HL-60/S4 treated with retinoic acid at 250 ng/mL for 4 days and 3 days (cell line): Measurements from ENCODE around the gene RSRC1.
"Not testable (repeated sequence)": the region's sequence is repeated elsewhere in the genome, so short reads cannot be mapped to it uniquely, and the experiment has no call there.

ENCODE experiments used
- in situ Hi-C: fragments of 300-500 bp; cut with MboI; formaldehyde crosslinking; loops from 2 replicates; pipeline ENCODE4 v1.7.0; 2022; ENCODE audit warnings: low sequenced_read_pairs

Gene RSRC1

DNA sequence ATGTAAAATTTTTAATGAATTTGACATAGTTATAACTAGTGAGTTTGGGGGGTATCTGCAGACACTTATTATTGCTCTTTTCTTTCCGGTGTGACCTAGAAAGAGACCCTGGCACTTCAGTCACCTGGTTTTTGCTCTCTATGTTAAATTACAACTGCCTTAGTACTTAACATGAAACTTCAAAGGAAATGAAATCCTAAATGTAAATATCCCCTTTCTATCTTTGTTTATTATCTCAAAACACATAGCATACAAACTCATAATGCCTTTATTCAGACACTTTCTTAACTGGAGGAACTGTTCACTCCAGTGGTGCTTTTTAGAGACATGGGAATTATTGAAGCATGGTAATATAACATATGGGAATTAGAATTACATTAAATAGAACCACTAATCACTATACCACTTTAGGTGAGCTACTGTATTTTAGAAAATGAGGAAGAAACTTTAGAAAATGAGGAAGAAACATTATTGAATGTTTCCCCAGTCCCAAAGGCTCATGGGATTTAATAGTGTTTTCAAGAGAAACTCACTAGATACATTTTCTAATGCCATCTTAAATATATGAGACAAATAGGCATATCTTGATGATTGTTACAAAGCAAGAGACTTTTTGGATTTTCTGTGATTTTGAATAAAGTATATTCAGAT is 341.6 kb downstream of the RSRC1 start:
- in situ Hi-C loops = no loop called here

DNA sequence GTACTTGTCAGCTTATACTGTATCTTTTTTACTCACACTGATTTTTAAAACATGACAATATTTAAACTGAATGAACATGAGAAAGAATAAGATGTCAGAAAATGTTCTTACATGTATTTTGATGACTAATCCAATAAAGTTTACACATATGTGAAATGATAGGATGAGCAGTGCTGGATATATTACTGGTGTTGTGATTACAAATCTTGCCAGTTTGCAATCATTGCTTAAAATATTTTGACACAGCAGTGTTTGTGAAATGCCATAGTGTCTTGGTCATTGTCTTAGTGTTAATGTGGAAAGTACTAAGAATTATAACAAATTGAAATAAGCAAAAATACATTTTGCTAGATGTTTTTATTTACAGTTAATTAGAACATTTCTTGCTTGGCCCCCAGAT is 342.4 kb downstream of the RSRC1 start:
- in situ Hi-C loops = no loop called here

DNA sequence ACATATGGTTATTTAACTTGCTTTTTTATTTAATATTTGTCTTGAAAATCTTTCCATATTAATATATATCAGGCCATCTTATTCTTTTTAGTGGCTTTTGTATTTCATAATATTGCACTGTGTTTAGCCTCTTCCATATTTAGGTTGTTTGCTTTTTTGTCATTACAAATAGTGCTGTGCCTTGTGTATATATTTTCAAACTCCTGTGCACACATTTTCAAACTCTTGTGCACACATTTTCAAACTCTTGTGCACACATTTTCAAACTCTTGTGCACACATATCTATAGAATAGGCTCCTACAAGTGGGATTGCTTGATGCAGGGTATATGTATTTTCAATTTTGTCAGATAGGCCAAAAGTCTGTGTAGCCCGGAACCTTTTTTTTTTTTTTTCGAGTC is 343.1 kb downstream of the RSRC1 start:
- in situ Hi-C loops = no loop called here

DNA sequence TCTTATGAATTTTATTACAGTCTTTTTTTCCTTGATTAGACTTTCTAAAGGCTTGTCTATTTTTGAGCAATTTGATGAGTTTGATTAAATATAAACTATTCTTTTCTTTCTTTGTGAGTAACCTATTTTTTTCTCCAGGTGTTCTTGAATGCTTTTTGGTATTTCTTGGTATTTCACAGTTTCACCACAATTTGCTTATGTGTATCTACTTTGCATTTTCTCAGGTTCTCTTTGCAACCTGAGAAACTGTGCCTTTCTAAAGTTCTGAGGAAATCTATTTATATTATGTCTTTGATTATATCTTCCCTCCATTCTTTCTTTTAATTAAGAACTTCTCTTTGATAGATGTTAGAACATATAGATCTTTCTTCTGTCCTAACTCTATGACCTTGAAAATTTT is 344.0 kb downstream of the RSRC1 start:
- in situ Hi-C loops = no loop called here

DNA sequence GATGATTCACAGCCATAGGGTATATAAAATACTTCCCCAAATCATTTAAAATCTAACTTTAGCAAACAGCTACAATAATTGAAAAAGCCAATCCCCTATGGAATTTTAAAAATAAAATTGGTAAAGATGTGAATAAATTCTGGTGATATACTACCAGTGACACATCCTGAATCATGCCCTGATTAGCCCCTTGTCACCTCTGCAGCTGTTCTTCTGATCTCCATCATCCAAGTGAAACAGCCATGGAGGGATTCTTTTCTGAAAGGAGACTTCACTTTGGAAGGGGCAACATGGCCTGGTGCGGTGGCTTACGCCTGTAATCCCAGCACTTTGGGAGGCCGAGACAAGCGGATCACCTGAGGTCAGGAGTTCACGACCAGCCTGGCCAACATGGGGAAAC is 345.5 kb downstream of the RSRC1 start:
- in situ Hi-C loops = no loop called here

DNA sequence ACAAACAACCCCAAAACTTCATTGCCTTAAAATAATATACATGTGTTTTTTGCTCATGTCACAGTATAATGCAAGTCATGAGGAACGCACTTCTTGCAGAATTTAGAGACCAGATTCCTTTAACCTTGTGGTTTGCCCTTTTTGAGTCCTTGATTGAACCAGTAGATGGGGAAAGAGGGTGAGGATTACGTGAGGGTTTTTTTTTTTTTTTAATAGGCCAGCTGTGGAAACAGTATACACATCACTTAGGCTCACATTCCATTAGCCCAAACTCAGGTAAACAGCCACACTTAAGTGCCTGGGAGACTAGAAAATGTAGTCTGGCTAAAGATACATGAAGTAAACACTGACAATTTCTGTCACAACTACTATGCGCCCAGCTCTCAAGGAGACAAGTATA is 346.2 kb downstream of the RSRC1 start:
- in situ Hi-C loops = no loop called here

DNA sequence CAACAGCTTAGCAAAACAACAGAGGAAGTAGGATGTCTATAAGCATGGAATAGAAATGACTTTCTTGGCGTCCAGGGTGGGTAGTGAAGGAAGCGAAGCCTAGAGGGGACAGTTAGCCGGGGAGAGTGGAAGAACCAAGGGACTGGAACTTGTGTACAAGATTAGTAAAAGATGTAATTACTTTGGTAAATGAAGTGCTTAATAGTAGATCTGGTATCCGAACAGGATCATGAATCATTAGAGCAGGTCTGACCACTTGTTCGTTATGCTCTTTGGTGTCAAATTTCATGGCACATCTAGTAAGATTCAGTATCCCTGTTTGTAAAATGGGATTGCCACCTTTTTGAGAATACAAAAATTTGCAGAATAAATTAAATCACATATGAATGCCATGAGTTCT is 348.6 kb downstream of the RSRC1 start:
- in situ Hi-C loops = no loop called here

DNA sequence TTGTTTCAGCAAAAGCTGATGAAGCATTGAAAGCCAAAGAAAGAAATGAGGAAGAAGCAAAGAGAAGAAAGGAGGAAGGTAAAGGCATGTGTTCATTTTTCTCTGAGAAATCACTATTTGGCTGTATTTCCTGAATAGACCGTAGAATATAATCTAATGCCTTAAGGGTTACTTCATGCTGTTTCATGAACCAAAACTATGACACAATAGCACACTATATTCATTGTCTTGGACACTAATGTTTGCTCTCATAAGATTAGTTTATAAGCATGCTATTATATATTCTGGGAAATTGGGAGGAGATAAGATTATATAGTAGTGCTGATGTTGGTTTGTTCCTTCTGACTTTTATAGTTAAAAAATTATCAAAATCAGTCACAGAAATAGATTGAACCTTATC is 351.0 kb downstream of the RSRC1 start:
- in situ Hi-C loops = no loop called here

DNA sequence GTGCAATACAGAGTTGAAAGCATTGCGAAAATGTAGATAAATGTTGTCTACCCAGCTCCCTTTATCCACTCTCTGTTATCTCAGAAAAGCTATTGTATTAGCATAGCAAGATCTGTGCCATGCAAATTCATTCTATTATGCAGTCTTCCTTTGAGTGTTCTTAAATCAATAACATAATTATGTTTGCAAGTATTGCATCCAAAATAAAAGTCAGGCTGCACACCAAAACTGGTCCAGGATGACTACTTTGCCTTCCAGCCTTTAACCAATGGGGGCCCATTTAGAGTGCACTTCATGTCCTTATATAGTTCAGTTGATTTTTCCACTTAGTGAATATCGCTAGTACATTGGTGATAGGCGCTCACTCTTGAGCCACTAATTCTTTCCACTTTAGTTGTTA is 353.7 kb downstream of the RSRC1 start:
- in situ Hi-C loops = no loop called here

DNA sequence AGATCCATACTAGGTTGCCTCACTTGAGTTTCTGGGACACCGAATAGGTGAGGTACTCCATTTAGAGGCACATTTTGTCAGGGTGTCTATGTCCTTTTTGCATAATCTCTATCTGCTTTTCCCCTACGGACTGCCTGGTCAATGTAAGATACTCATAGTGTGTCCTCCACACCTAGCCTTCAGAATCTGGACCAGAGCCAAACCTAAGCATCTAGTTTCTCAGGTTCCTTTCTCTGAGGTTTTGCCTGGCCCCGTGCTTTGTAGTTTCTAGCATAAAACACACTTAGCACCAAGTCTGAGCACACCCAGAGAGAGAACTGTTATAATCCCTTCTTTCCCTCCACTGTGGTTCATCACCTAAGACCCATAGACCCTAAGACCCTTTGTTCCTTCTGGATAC is 355.2 kb downstream of the RSRC1 start:
- in situ Hi-C loops = no loop called here

DNA sequence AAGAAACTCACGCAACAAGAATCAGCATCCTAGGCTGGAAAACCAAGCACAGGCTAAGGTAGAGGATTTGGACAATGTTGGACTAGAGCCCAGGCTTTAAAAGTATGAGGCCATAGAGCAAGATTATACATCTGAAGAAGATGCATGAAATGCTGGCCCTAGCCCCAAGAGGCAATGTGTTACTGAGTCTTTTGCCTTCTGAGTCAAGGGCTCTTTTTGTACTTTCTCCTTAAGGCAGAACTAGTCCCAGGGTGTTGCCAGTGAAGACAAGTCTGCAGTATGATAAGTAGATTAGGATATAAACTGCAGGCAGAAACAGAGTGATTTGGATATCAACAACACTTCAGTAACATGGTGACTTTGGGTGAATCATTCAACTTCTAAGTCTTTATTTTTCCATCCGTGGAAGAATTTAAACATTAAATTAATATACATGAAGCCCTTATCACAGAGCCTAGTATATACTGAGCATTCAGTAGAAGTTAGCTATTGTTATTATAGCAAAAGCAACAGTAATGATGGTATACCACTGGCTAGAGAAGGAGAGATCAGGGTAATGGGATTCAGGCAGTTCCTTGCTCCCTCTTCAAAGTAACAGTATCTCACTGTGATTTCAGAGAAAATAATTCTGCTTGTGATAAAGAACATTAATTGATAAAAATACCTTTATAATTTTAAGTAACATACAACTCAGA is 361.2 kb downstream of the RSRC1 start:
- in situ Hi-C loops = no loop called here

DNA sequence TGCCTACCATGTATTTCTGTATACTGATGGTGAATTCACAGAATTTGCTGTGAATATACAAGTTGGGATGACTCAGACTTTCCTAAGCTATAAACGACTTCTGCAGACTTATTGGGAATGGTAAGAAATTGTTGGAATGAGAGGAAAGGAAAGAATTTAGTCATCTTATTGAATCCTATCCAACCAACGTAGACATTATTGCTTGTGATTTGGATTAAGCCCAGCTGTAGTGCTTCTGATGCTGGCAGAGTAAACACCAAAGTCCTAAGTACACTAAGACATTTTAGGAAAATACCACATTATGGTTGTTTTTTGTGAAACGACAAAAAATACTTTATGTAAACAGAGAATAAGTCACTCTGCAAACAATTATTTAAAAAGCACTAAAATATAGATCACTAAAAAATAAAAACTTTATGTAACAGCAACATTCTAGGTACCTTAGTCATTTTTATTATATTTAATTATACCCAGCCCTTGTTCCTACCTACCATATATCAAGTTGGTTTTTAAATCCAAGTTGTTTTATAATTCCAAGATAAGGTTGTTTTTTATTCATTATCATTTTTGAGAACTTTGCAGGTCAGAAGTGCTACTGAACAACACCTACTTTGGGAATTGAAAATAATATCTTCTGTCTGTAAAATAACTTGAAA is 361.9 kb downstream of the RSRC1 start:
- in situ Hi-C loops = no loop called here

DNA sequence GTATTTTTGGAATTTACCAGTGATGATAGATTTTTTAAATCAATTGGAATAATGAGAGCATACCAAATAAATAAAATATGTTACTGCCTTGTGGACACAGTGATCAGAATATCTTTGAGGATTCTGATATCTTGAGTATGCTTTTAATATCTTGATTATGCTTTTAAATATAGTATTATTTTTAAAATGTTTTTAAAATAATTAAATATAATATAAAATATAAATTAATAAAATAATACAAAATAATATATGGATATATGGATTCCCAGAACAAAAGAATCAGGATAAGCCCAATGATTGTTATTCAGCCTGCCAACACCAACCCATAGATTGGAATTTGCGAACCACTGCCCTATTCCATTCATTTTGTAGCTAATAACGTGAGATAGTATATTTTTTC is 369.2 kb downstream of the RSRC1 start:
- in situ Hi-C loops = no loop called here

DNA sequence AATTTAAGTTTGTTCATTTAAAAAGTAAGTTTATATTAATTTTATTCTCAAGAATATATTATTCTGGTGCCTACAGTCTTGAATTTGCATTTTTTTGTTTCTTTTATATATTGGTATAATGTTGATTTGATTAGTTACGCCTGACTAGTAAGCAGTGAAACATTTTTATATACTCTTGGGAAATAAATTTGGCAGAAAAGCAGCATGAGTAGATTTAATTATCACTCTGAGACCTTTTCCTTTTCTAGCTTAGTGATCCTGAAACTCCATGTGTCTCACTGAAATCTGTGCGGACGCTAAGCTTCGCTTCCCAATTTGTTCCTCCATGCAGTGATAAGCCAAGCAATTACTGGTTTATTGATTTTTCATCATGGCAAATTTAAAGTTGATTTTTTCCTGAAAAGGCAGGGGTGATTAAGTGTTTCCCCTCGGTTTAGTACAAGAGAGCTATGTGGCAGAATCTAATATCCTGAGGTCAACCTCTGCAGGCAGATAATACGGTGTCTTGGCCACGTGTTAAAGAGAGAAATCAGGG is 373.9 kb downstream of the RSRC1 start:
- in situ Hi-C loops = no loop called here

DNA sequence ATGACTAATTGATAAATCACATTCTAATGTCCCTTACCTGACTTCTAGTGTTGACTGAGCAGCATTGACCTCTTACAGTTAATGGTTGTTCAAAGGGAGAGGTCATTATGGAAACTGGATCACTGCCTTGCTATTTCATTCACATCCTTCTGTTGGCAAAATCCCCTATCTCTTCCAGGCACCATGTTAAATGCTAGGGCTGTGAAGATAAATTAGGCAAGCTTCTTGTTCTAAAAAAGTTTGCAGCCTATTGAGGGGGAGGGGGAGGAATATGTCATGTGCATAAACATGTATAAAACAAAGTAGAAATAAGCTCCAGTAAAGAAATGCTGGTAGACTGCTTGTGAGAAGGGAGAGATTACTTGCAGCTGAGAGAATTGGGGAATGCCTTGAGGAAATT is 376.3 kb downstream of the RSRC1 start:
- in situ Hi-C loops = no loop called here

DNA sequence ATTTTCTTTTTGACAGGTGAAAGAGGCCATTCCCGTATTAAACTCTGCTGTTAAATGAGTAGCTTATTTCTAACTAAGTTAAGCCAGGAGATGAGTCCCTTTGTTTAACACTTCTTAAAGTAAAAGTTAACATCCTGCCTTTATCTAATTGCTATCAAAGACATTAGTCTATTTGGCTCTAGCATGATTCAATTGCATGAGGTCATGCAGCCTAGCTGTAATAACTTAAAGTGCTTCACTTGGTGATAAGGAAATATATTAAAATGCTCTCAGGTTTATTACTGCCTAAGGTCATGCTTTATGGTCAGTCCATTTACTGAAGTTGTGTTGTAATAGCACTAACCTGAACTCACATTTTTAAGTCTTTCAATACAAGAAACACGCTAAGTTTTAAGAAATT is 378.8 kb downstream of the RSRC1 start:
- in situ Hi-C loops = no loop called here

DNA sequence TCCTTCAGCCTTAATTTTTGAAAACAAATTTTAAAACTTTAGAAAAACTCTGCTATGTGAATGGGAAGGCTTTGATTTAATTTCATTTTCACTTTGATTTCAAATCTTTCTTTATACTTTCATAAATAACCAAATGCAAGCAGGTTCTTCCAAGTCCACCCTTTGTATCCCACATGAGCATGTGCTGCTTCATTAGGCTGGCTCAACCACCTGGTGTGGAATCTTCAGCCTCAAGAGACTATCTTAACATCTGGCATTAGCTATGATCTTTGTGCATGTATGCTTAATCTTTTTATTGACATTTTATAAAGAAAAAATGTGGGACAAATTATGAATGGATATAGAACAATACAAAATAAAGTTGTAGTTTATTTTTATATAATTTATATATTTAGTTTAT is 379.3 kb downstream of the RSRC1 start:
- in situ Hi-C loops = no loop called here

DNA sequence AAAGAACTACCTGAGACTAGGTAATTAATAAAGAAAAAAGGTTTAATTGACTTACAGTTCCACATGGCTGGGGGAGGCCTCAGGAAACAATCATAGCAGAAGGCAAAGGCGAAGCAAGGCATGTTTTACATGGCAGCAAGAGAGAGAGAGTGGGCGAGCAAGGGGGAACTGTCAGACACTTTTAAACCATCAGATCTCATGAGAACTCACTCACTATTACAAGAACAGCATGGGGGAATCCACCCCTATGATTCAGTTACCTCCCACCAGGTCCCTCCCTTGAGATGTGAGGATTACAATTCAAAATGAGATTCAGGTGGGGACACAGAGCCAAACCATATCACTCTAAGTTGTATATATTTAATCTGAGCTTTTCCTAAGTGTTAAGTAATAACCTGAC is 382.1 kb downstream of the RSRC1 start:
- in situ Hi-C loops = no loop called here

DNA sequence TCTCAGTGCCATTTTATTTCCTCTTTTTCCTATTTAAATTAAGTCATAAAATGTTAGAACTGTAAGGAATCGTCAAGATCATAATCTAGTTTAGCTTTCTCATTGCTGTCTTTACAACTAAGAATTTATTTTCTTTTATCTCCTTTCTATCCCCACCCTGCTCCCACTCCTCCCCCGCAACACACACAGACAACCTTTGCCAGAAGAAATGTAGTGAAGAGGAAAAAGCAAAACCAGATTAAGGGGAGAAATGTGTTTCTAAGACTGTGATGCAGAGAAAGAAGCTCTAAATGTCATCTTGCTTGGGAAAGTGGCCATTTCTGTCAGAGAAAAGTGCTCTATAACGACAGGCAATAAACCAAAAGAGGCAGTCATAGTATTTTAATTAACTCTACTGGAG is 382.8 kb downstream of the RSRC1 start:
- in situ Hi-C loops = no loop called here

DNA sequence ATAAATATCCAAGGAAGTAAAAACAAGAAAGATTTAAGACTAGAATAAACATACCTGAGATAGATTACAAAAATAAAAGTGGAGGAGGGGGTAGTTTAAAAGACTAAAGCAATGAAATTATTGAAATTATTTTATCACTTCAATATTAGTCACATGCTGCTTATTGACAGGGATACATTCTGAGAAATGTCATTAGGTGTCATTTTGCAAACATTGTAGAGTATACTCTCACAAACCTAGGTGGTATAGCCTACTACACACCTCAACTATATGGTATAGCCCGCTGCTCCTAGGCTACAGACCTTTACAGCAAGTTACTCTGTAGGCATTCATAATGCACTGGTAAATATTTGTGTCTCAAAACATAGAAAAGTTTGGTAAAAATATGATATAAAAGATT is 384.0 kb downstream of the RSRC1 start:
- in situ Hi-C loops = no loop called here

DNA sequence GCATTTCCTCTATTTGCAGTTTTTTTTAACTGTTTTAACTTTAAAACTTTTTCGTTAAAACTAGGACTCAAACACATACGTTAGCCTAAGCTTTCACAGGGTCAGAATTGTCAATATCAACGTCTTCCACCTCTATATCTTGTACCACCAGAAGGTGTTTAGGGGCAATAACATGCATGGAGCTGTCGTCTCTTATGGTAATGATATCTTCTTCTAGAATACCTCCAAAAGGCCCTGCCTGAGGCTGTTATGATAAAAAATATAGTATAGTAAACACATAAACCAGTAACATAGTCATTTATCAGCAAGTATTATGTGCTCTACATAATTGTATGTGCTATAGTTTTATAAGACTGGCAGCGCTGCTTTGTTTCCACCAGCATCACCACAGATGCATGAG is 384.8 kb downstream of the RSRC1 start:
- in situ Hi-C loops = no loop called here

DNA sequence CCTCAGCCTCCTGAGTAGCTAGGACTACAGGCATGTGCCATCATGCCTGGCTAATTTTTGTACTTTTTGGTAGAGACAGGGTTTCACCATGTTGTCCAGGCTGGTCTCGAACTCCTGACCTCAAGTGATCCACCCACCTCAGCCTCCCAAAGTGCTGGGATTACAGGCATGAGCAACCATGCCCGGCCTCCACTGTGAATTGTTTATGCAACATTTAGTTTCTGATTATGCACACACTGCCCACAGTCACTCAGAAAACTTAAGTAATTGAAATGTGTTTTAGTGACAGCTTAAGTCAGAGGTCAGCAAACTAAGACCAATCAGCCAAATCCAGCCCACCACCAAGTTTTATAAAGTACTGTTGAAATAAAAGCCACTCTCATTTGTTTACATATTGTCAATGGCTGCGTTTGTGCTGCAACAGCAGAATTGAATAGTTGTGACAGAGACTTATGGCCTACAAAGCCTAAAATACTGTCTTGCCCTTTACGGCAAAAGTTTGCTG is 385.6 kb downstream of the RSRC1 start:
- in situ Hi-C loops = not testable (repeated sequence)
